ENCODE measurements around the gene EBLN2. TPM values are rescaled to one million over a fixed set of nuclear protein-coding genes. Genes with fewer than 3 reads are reported as not detected.

The EBLN2 gene
- 6.2 and 7.9 TPM in 2 replicates for total RNA-seq

DNA sequence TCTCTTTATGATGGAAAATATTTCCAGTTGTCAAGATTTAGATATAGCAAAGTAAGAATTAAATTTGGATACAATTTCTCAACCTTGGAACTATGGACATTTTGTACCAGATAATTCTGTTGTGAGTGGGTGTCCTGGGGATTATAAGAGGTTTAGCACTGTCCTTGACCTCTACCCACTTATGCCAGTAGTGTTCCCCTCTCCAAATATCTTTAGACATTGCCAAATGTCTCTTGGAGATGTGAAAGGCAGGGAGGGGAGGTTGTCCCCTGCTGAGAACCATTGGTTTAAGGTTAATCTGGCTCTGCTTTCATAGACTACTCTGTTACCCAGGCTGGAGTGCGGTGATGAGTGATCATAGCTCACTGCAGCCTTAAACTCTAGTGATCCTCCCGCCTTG is at the start of gene EBLN2:
EBLN2 (plus strand) TSS at position 244 of the 400 bp plus-strand sequence. CDS start 423 bp downstream, outside the sequence.

Small RNAs within 50 kb of the gene (small RNA-seq; reads per million reads assigned to genes)
- gene RNU2-64P (ENCODE audit: low replicate concordance) (12.5 reads per million, percentile 95 among the genes with 10 or more reads in this experiment), gene RNU6-557P (ENCODE audit: low replicate concordance) (not detected), gene RNU7-19P (ENCODE audit: low replicate concordance) (0.65 reads per million, percentile 28 among the genes with 10 or more reads in this experiment)

Other genes with a start within 250 kb of the EBLN2 start
- 23.3 and 24.1 TPM in 2 replicates for gene SHQ1, start 213.2 kb upstream of the EBLN2 start, total RNA-seq
- 11.6 and 71.1 TPM in 2 replicates for gene GXYLT2, start 173.6 kb upstream of the EBLN2 start, total RNA-seq
- gene PPP4R2, start 64.8 kb upstream of the EBLN2 start, total RNA-seq, result 68.6 and 79.4 TPM in 2 replicates